HepG2 (cell line): Measurements from ENCODE around the gene CTNNA1. TPM values are rescaled to one million over a fixed set of nuclear protein-coding genes. Genes with fewer than 3 reads are reported as not detected.

Experiments
- ATAC-seq: fragments of 200-7000 bp; cut with Tn5 transposase; 3 replicates; pipeline ENCODE4 v1.9.1; 2020; ENCODE audit warnings: mild to moderate bottlenecking, moderate library complexity
- BruUV-seq: library from RNA; stranded (reverse); fragments of 400-500 nt; replicated peaks from 2 replicates; lab custom pipeline; 2021; lab: Mats Ljungman, UMichigan
- CTCF ChIA-PET: fragments of 300-600 bp; formaldehyde crosslinking; extraction: SDS; loops from one replicate; lab custom pipeline; 2021; ENCODE audit warnings: low total read pairs, inconsistent platforms, low intra/inter-chr PET ratio; lab: Yijun Ruan, JAX
- POLR2A ChIA-PET: fragments of 350-600 bp; sonication (Branson Sonifier 250); formaldehyde crosslinking; loops from one replicate; lab custom pipeline; 2020; ENCODE audit warnings: antibody characterized with exemption, inconsistent platforms; lab: Yijun Ruan, JAX
- DNase-seq: peaks from one replicate; pipeline ENCODE4 v3.0.0-alpha.2; 2015; ENCODE audit warnings: low spot score
- FAIRE-seq: peaks from 3 replicates; lab custom pipeline; 2011; peaks lifted over from hg19 to GRCh38; lab: Jason Lieb, UNC
- H2AFZ ChIP-seq: one replicate; pipeline ENCODE4 v1.6.1; 2011; ENCODE audit warnings: low read length, inconsistent platforms
- H3K27ac ChIP-seq: fragments of 300-600 bp; 3 replicates; pipeline ENCODE4 v1.8.0; 2011; ENCODE audit warnings: mixed run types, mild to moderate bottlenecking, mixed read lengths, low read length, inconsistent platforms; ENCODE audit not compliant: insufficient read depth; ENCODE audit errors: extremely low read length
- H3K27me3 ChIP-seq, 2 experiments: fragments of 200-600 bp in 1 of 2; 2 replicates in 1 of 2; 3 replicates in 1 of 2; pipeline versions ENCODE4 v1.6.0 to v1.8.0; 2011; ENCODE audit warnings: low read length in 2 of 2, mild to moderate bottlenecking in 2 of 2, moderate library complexity in 2 of 2, inconsistent platforms in 1 of 2; ENCODE audit not compliant: insufficient read depth in 2 of 2, control insufficient read depth in 1 of 2
- H3K36me3 ChIP-seq, 2 experiments: fragments of 200-600 bp in 1 of 2; replicated peaks in 1 of 2; 2 replicates in 1 of 2; 3 replicates in 1 of 2; pipeline versions ENCODE4 v1.5.1 to v1.8.0; 2011; ENCODE audit warnings: low read length in 2 of 2, inconsistent platforms in 1 of 2; ENCODE audit not compliant: insufficient read depth in 2 of 2, control insufficient read depth in 1 of 2
- H3K4me1 ChIP-seq: 2 replicates; pipeline ENCODE4 v1.5.1; 2012; ENCODE audit warnings: low read length, inconsistent platforms; ENCODE audit not compliant: insufficient read depth
- H3K4me2 ChIP-seq: 2 replicates; pipeline ENCODE4 v1.6.0; 2011; ENCODE audit warnings: low read depth, low read length, inconsistent platforms
- H3K4me3 ChIP-seq, 3 experiments: fragments of 200-600 bp in 1 of 3; sonication (generic), shearing (Covaris generic) in 1 of 3; replicated peaks in 1 of 3; 2 replicates each; pipeline ENCODE4 v1.5.1; 2011 to 2016; ENCODE audit warnings: low read length in 3 of 3, inconsistent platforms in 2 of 3, low read depth in 2 of 3, mild to moderate bottlenecking in 2 of 3, control low read depth in 1 of 3, mixed read lengths in 1 of 3; ENCODE audit not compliant: insufficient read depth in 1 of 3
- H3K79me2 ChIP-seq: one replicate; pipeline ENCODE4 v1.6.1; 2011; ENCODE audit warnings: low read length, inconsistent platforms; ENCODE audit not compliant: insufficient read depth
- H3K9ac ChIP-seq: 2 replicates; pipeline ENCODE4 v1.6.0; 2011; ENCODE audit warnings: mild to moderate bottlenecking, low read depth, low read length, inconsistent platforms; ENCODE audit not compliant: insufficient read depth
- H3K9me3 ChIP-seq: 2 replicates; pipeline ENCODE4 v1.5.1; 2012; ENCODE audit warnings: mild to moderate bottlenecking, low read length
- H4K20me1 ChIP-seq: 2 replicates; pipeline ENCODE4 v1.6.0; 2011; ENCODE audit warnings: inconsistent platforms, mild to moderate bottlenecking, low read length, moderate library complexity; ENCODE audit not compliant: insufficient read depth
- ASH2L ChIP-seq: fragments of 300-600, 200-600 bp; sonication (generic); IDR thresholded peaks from 2 replicates; pipeline ENCODE4 v1.7.0; 2017; ENCODE audit warnings: low read depth, mild to moderate bottlenecking, moderate library complexity, mixed read lengths, low read length; ENCODE audit not compliant: insufficient read length
- CHD2 ChIP-seq: IDR thresholded peaks from 2 replicates; pipeline ENCODE4 v1.6.1; 2011; ENCODE audit warnings: low read depth, low read length, improper control_type of control experiment
- ESRRA ChIP-seq: sonication (generic); formaldehyde crosslinking; IDR thresholded peaks from 2 replicates; pipeline ENCODE4 v1.5.1; 2020; ENCODE audit warnings: mild to moderate bottlenecking, low read depth, missing genetic modification reagents
- FLYWCH1 ChIP-seq: sonication (generic); formaldehyde crosslinking; IDR thresholded peaks from 2 replicates; pipeline ENCODE4 v1.8.1; 2023; ENCODE audit warnings: mild to moderate bottlenecking, missing genetic modification reagents
- GATA4 ChIP-seq: sonication (generic); IDR thresholded peaks from 2 replicates; pipeline ENCODE4 v1.6.1; 2016; ENCODE audit warnings: antibody characterized with exemption, low read depth, borderline replicate concordance
- HMG20B ChIP-seq: conservative IDR thresholded peaks from 2 replicates; pipeline ENCODE4 v1.6.1; 2016; ENCODE audit warnings: missing genetic modification reagents, missing compliant biosample characterization
- KDM3A ChIP-seq: IDR thresholded peaks from 2 replicates; pipeline ENCODE4 v1.6.1; 2018; ENCODE audit warnings: low read depth, missing compliant biosample characterization
- MZF1 ChIP-seq: sonication (generic); formaldehyde crosslinking; IDR thresholded peaks from 2 replicates; pipeline ENCODE4 v1.8.1; 2023; ENCODE audit warnings: mild to moderate bottlenecking, missing genetic modification reagents, borderline replicate concordance
- NCOR1 ChIP-seq: fragments of 200-600 bp; sonication (generic); IDR thresholded peaks from 2 replicates; pipeline ENCODE4 v1.7.0; 2017; ENCODE audit warnings: antibody characterized with exemption, low read length, borderline replicate concordance
- ONECUT2 ChIP-seq: sonication (generic); formaldehyde crosslinking; IDR thresholded peaks from 2 replicates; pipeline ENCODE4 v1.4.0; 2020; ENCODE audit warnings: missing genetic modification reagents
- TARDBP ChIP-seq: sonication (generic); formaldehyde crosslinking; IDR thresholded peaks from 2 replicates; pipeline ENCODE4 v1.8.0; 2022; ENCODE audit warnings: mild to moderate bottlenecking, missing genetic modification reagents
- ZNF121 ChIP-seq: sonication (generic); formaldehyde crosslinking; IDR thresholded peaks from 2 replicates; pipeline ENCODE4 v1.5.0; 2020; ENCODE audit warnings: mild to moderate bottlenecking, missing genetic modification reagents
- ZNF160 ChIP-seq: sonication (generic); formaldehyde crosslinking; IDR thresholded peaks from 2 replicates; pipeline ENCODE4 v1.8.0; 2022; ENCODE audit warnings: mild to moderate bottlenecking, inconsistent platforms, missing genetic modification reagents
- ZNF3 ChIP-seq: IDR thresholded peaks from 2 replicates; pipeline ENCODE4 v1.7.0; 2017; ENCODE audit warnings: inconsistent platforms
- ZNF44 ChIP-seq: sonication (generic); formaldehyde crosslinking; IDR thresholded peaks from 2 replicates; pipeline ENCODE4 v1.5.1; 2020; ENCODE audit warnings: mild to moderate bottlenecking, missing genetic modification reagents
- ZNF761 ChIP-seq: sonication (generic); formaldehyde crosslinking; conservative IDR thresholded peaks from 2 replicates; pipeline ENCODE4 v1.4.0; 2020; ENCODE audit warnings: mild to moderate bottlenecking, missing genetic modification reagents
- WGBS: methylation state at CpG from one replicate; pipeline ENCODE4 v1.1.6; 2017; ENCODE audit warnings: low lambda C conversion rate; 5-methylcytosine and 5-hydroxymethylcytosine counted together
- in situ Hi-C: cut with HindIII; loops from 2 replicates; pipeline ENCODE4 v1.10.0; 2017; ENCODE audit warnings: low pct_unique_long_range_greater_than_20kb; ENCODE audit not compliant: extremely low pct_ligation_motif_present
- intact Hi-C: fragments of 100-400 bp; cut with micrococcal nuclease; formaldehyde crosslinking; loops from one replicate; pipeline ENCODE4 v1.10.0; 2022; ENCODE audit not compliant: unreplicated experiment
- polyA plus RNA-seq, 8 experiments: library from polyadenylated mRNA; depleted of rRNA in 3 of 8; stranded (reverse) in 7 of 8; unstranded in 1 of 8; fragments of >200 nt; fragmentation: Illumina TruSeq in 4 of 8; extraction: Trizol in 4 of 8; gene quantifications; 2 replicates each; pipeline versions ENCODE4 v1.2.1 to v1.2.3, GENCODE V29; 2011 to 2016; ENCODE audit warnings: low read depth in 4 of 8, missing spikeins in 1 of 8, mixed read lengths in 1 of 8; ENCODE audit not compliant: insufficient read depth in 1 of 8
- total RNA-seq, 5 experiments: library from RNA; depleted of rRNA; stranded (reverse); fragments of >200 nt; fragmentation: Illumina TruSeq; extraction: Trizol; gene quantifications; 2 replicates each; pipeline ENCODE4 v1.2.3, GENCODE V29; 2016; ENCODE audit warnings: low read depth in 1 of 5
- TF ChIP-seq, protein P1 (sequence below): sonication (generic); formaldehyde crosslinking; IDR thresholded peaks from 2 replicates; pipeline ENCODE4 v1.5.0; 2020; ENCODE audit warnings: missing genetic modification reagents, mild to moderate bottlenecking, borderline replicate concordance
- TF ChIP-seq, protein P2 (sequence below): sonication (generic); formaldehyde crosslinking; IDR thresholded peaks from 2 replicates; pipeline ENCODE4 v1.4.0; 2020; ENCODE audit warnings: missing genetic modification reagents, mild to moderate bottlenecking, borderline replicate concordance

CTNNA1 gene
- total and polyA plus RNA-seq, 2 of the 13 experiments (the other 11 are each of a cell fraction or from before 2014, with no cell fraction given) = 66.8 to 162 TPM

DNA sequence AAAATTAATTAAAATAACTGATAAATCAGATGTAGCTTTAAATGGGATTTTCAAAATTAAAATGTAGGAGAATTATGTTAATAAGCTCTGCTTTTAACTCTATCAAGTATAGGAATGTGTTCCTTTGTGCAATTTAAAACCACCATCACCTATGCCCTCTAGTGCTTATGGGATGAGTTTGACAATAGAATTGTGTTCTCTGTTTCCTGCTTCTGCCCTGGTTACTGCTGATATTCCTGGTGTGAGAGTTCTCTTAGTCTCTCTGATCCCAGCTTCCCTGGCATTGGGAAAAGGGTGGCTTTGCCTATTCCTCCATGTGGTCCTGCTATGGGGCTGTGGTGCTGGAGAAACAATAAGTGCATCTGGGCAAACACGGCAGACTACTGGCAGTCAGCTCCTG lies 113.8 kb downstream of the CTNNA1 start:
- peaks cover 10% of the 10 kb centered on the region for H3K79me2 ChIP-seq
- H3K4me1 ChIP-seq = peaks cover 40% of the 10 kb centered on the region
- intact Hi-C loops (no loop called here), in situ Hi-C loops (no loop called here)
- no peak overlapping the region for H3K4me2 ChIP-seq
- no CpG with 5 or more reads among the region's 1 CpG for WGBS
- no peak overlapping the region for H3K27ac ChIP-seq
- DNase-seq = no peak
- no peak overlapping the region for H3K4me3 ChIP-seq
- no peak overlapping the region for H3K9ac ChIP-seq
- POLR2A ChIA-PET = no interaction called here
- no peaks in the 10 kb centered on the region for H3K27me3 ChIP-seq
- peaks cover 0 to 4% of the 10 kb centered on the region in 2 experiments; a peak in 3 of 5 replicates for H3K36me3 ChIP-seq
- H3K9me3 ChIP-seq = peaks cover 18% of the 10 kb centered on the region; the same call in 1 of the 2 replicates
- peaks cover 62% of the 10 kb centered on the region for H4K20me1 ChIP-seq
- no peak for ATAC-seq
- BruUV-seq = no TSS peak
- CTCF ChIA-PET = no interaction called here
- H2AFZ ChIP-seq = no peak overlapping the region
- no peak for FAIRE-seq
- no peak for TF ChIP-seq MZF1
- TF ChIP-seq FLYWCH1 (CRISPR knock-in tag) = no peak

DNA sequence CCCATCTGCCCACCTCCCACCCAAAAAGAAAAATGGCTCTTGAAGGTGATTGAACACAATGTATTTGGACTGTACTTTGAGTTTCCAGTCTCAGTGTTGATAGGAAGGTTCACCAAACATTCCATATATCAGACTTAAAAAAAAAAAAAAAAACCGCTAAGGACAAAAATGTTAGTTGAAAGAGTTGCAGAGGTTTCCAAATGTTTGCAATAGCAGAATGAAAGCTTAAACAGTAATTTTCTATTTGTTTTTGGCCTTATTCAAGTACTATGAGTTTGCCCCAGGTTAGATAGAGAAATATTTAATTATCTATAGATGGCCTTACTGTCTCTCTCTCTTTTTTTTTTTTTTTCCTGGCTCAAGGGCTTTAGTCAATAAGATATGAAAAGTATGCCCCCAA lies 115.8 kb downstream of the CTNNA1 start:
- intact Hi-C loops = no loop called here
- in situ Hi-C loops = no loop called here
- no peaks in the 10 kb centered on the region for H3K27me3 ChIP-seq
- WGBS = 47% methylated on average over 1 of the region's 1 CpG
- POLR2A ChIA-PET = no interaction called here
- peaks cover 40% of the 10 kb centered on the region for H3K4me1 ChIP-seq
- H3K36me3 ChIP-seq = 0 out of 5 replicates have a peak, but pooled peaks cover 0 to 7% of the 10 kb centered on the region in 2 experiments
- peaks cover 72% of the 10 kb centered on the region for H4K20me1 ChIP-seq
- H2AFZ ChIP-seq = no peak overlapping the region
- peaks cover 17% of the 10 kb centered on the region for H3K79me2 ChIP-seq
- H3K27ac ChIP-seq = no peak overlapping the region
- ATAC-seq (no peak; the same call in 2 of the 3 replicates), DNase-seq (peak; percentile 54), FAIRE-seq (no peak)
- H3K9ac ChIP-seq = no peak overlapping the region
- CTCF ChIA-PET = no interaction called here
- no peaks in the 10 kb centered on the region for H3K9me3 ChIP-seq
- no peak overlapping the region for H3K4me2 ChIP-seq
- H3K4me3 ChIP-seq = no peak overlapping the region
- BruUV-seq = no TSS peak
- TF ChIP-seq, protein P1, sequence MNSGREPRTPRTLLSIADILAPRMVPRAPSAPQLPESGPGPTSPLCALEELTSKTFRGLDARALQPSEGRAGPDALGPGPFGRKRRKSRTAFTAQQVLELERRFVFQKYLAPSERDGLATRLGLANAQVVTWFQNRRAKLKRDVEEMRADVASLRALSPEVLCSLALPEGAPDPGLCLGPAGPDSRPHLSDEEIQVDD (CRISPR knock-in tag) = no peak
- TF ChIP-seq, protein P2, sequence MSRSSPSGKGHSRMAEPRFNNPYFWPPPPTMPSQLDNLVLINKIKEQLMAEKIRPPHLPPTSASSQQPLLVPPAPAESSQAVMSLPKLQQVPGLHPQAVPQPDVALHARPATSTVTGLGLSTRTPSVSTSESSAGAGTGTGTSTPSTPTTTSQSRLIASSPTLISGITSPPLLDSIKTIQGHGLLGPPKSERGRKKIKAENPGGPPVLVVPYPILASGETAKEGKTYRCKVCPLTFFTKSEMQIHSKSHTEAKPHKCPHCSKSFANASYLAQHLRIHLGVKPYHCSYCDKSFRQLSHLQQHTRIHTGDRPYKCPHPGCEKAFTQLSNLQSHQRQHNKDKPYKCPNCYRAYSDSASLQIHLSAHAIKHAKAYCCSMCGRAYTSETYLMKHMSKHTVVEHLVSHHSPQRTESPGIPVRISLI (CRISPR knock-in tag) = peak; percentile 39; the same call in 1 of the 2 replicates
- no peak for TF ChIP-seq ZNF160
- no peak for TF ChIP-seq GATA4
- no peak for TF ChIP-seq ZNF121
- TF ChIP-seq NCOR1 = peak; percentile 28; the same call in 1 of the 2 replicates
- no peak for TF ChIP-seq TARDBP (CRISPR knock-in tag)
- TF ChIP-seq KDM3A (CRISPR knock-in tag) = no peak
- no peak for TF ChIP-seq ZNF3 (CRISPR knock-in tag)
- TF ChIP-seq ZNF761 (CRISPR knock-in tag) = no peak
- no peak for TF ChIP-seq ESRRA (CRISPR knock-in tag)
- TF ChIP-seq HMG20B (CRISPR knock-in tag) = no peak
- TF ChIP-seq ASH2L = no peak
- TF ChIP-seq ZNF44 = no peak
- no peak for TF ChIP-seq ONECUT2 (CRISPR knock-in tag)
- no peak for TF ChIP-seq CHD2
